Measurements from ENCODE around the gene PLPP3. TPM values are rescaled to one million over a fixed set of nuclear protein-coding genes. Genes with fewer than 3 reads are reported as not detected.

The PLPP3 gene
- total and polyA plus RNA-seq, 2 experiments from 2014 or later, result 103 to 159 TPM

DNA sequence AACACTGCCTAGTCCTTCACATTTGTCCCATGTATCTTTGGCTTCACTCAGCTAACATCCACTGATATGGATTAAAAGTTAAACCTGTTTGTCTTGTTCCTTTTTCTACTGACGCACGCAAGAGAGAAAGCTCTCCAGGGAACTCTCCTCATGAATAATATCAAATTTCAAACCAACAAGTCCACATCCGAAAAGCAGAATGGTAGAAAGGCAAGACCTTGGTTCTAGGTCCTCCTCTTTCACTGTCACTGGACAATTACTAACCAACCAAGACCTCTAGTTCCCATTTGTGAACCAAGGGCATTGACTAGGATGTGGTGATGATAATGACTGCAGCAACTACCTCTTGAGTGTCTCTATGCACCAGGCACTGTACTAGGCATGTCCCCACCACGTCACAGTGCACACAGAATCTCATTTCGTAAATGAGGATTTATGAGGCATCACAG, 8.4 kb downstream of the PLPP3 start:
- Histone ChIP-seq H3K4me1 (ENCODE audit: insufficient read depth) (peaks cover 68% of the 10 kb centered on the region), H3K4me3 (no peak overlapping the region), H3K27me3 (no peaks in the 10 kb centered on the region), H2AFZ (no peak overlapping the region), H3K36me3 (replicated peaks; ENCODE audit: insufficient read depth, low read depth) (no peaks in the 10 kb centered on the region), H4K20me1 (ENCODE audit: insufficient read depth, poor library complexity, severe bottlenecking) (peaks cover 99% of the 10 kb centered on the region), H3K4me2 (peak overlapping the region; percentile 79), H3K9me3 (ENCODE audit: low read depth) (no peaks in the 10 kb centered on the region), H3K79me2 (peaks cover 97% of the 10 kb centered on the region), H3K27ac (peak overlapping the region; percentile 11), H3K9me2 (replicated peaks; ENCODE audit: insufficient read depth) (no peaks in the 10 kb centered on the region)
- 49% methylated on average over 5 of the region's 5 CpGs for WGBS (ENCODE audit: low lambda C conversion rate, missing lambda C conversion rate)
- DNase-seq (ENCODE audit: low spot score), result no peak
- TF ChIP-seq CTCF (IDR thresholded peaks at IDR 0.05; ENCODE audit: poor library complexity) (no peak), EZH2 (IDR thresholded peaks at IDR 0.05; ENCODE audit: borderline replicate concordance) (no peak), EZH2phosphoT487 (IDR thresholded peaks at IDR 0.05; ENCODE audit: low read depth, severe bottlenecking, unreplicated experiment) (no peak)

- peaks cover 99% of the 10 kb centered on the region for H4K20me1 ChIP-seq (ENCODE audit: insufficient read depth, poor library complexity, severe bottlenecking)
- DNase-seq (ENCODE audit: low spot score), result peak; percentile 36
- H3K4me2 ChIP-seq, result peak overlapping the region; percentile 36
- TF ChIP-seq EZH2 (IDR thresholded peaks at IDR 0.05; ENCODE audit: borderline replicate concordance) (no peak), CTCF (IDR thresholded peaks at IDR 0.05; ENCODE audit: poor library complexity) (no peak), EZH2phosphoT487 (IDR thresholded peaks at IDR 0.05; ENCODE audit: low read depth, severe bottlenecking, unreplicated experiment) (no peak)
- H2AFZ ChIP-seq, result no peak overlapping the region
- H3K9me3 ChIP-seq (ENCODE audit: low read depth), result no peaks in the 10 kb centered on the region
- H3K79me2 ChIP-seq, result peaks cover 97% of the 10 kb centered on the region
- H3K36me3 ChIP-seq (replicated peaks; ENCODE audit: insufficient read depth, low read depth), result no peaks in the 10 kb centered on the region
- peak overlapping the region; percentile 32 for H3K27ac ChIP-seq
- no peak overlapping the region for H3K4me3 ChIP-seq
- no peaks in the 10 kb centered on the region for H3K9me2 ChIP-seq (replicated peaks; ENCODE audit: insufficient read depth)
- H3K27me3 ChIP-seq, result no peaks in the 10 kb centered on the region
- 44% methylated on average over 1 of the region's 1 CpG for WGBS (ENCODE audit: low lambda C conversion rate, missing lambda C conversion rate)
- peaks cover 71% of the 10 kb centered on the region for H3K4me1 ChIP-seq (ENCODE audit: insufficient read depth)
Measured at GRCh38 chr1:56569661-56570060, 9.7 kb downstream of the PLPP3 start.

DNA sequence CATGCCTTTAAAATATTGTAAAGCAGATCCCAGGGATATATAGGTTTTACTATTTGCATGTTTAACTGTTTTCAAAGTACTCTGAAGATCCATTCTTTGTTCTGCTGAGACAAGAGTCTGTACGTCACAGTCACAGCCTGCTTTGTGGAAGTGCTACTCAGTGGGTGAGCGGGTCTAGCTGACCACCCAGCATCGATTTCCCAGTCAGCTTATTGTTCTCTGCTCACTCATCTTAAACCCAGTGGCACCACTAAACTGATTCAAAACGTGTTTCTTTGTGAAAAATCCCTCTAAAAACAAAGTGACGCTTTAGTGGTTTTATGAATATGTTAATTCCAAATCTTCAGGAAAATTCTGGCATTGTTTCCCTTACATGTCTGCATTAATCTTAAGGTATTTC, 12.4 kb downstream of the PLPP3 start:
- H3K27ac ChIP-seq, result peak overlapping the region; percentile 85
- H3K4me1 ChIP-seq (ENCODE audit: insufficient read depth), result peaks cover 79% of the 10 kb centered on the region
- H3K4me2 ChIP-seq, result peak overlapping the region; percentile 30

More for the DNA sequence above, 12.4 kb downstream of the PLPP3 start:
- no peak for DNase-seq (ENCODE audit: low spot score)
- WGBS (ENCODE audit: low lambda C conversion rate, missing lambda C conversion rate), result 67% methylated on average over 5 of the region's 5 CpGs
- no peaks in the 10 kb centered on the region for H3K9me3 ChIP-seq (ENCODE audit: low read depth)
- H3K27me3 ChIP-seq, result no peaks in the 10 kb centered on the region
- no peaks in the 10 kb centered on the region for H3K36me3 ChIP-seq (replicated peaks; ENCODE audit: insufficient read depth, low read depth)
- no peak overlapping the region for H2AFZ ChIP-seq
- no peak overlapping the region for H3K4me3 ChIP-seq
- TF ChIP-seq EZH2phosphoT487 (IDR thresholded peaks at IDR 0.05; ENCODE audit: low read depth, severe bottlenecking, unreplicated experiment), result no peak
- no peak for TF ChIP-seq CTCF (IDR thresholded peaks at IDR 0.05; ENCODE audit: poor library complexity)
- TF ChIP-seq EZH2 (IDR thresholded peaks at IDR 0.05; ENCODE audit: borderline replicate concordance), result no peak
- H4K20me1 ChIP-seq (ENCODE audit: insufficient read depth, poor library complexity, severe bottlenecking), result peaks cover 99% of the 10 kb centered on the region
- H3K9me2 ChIP-seq (replicated peaks; ENCODE audit: insufficient read depth), result no peaks in the 10 kb centered on the region
- H3K79me2 ChIP-seq, result peaks cover 97% of the 10 kb centered on the region
